Astrocyte (in vitro differentiated cells and primary cell): ENCODE data around the gene ANKH. TPM values are rescaled to one million over a fixed set of nuclear protein-coding genes. Genes with fewer than 3 reads are reported as not detected.

ENCODE experiments used
- DNase-seq: peaks from one replicate; pipeline ENCODE4 v3.0.0-alpha.2; 2010; ENCODE audit warnings: low read depth
- FAIRE-seq: peaks from 2 replicates; lab custom pipeline; 2011; peaks lifted over from hg19 to GRCh38; lab: Jason Lieb, UNC
- H2AFZ ChIP-seq: 2 replicates; pipeline ENCODE4 v1.6.0; 2012; ENCODE audit warnings: low read depth, low read length, inconsistent platforms
- H3K27ac ChIP-seq: 2 replicates; pipeline ENCODE4 v1.5.1; 2011; ENCODE audit warnings: low read depth, low read length, inconsistent platforms
- H3K27me3 ChIP-seq: 2 replicates; pipeline ENCODE4 v1.6.0; 2011; ENCODE audit warnings: low read length, inconsistent platforms; ENCODE audit not compliant: insufficient read depth
- H3K36me3 ChIP-seq: 2 replicates; pipeline ENCODE4 v1.5.1; 2011; ENCODE audit warnings: low read length, inconsistent platforms; ENCODE audit not compliant: insufficient read depth
- H3K4me1 ChIP-seq: 2 replicates; pipeline ENCODE4 v1.5.1; 2011; ENCODE audit warnings: low read length, inconsistent platforms; ENCODE audit not compliant: insufficient read depth
- H3K4me2 ChIP-seq: 2 replicates; pipeline ENCODE4 v1.6.0; 2012; ENCODE audit warnings: low read length, inconsistent platforms
- H3K4me3 ChIP-seq: 2 replicates; pipeline ENCODE4 v1.5.1; 2011; ENCODE audit warnings: low read depth, mild to moderate bottlenecking, low read length, inconsistent platforms; ENCODE audit not compliant: insufficient read depth
- H3K79me2 ChIP-seq: 2 replicates; pipeline ENCODE4 v1.6.0; 2012; ENCODE audit warnings: mild to moderate bottlenecking, low read length, inconsistent platforms; ENCODE audit not compliant: insufficient read depth
- H3K9ac ChIP-seq: 2 replicates; pipeline ENCODE4 v1.6.0; 2012; ENCODE audit warnings: mild to moderate bottlenecking, low read length, inconsistent platforms
- H3K9me3 ChIP-seq: 2 replicates; pipeline ENCODE4 v1.5.1; 2012; ENCODE audit warnings: low read depth, mild to moderate bottlenecking, low read length, inconsistent platforms; ENCODE audit not compliant: insufficient read depth
- H4K20me1 ChIP-seq: 2 replicates; pipeline ENCODE4 v1.6.0; 2012; ENCODE audit warnings: low read length, inconsistent platforms; ENCODE audit not compliant: insufficient read depth
- H3K27ac Mint-ChIP-seq: one replicate; pipeline ENCODE4 v1.8.0; 2021; ENCODE audit warnings: mild to moderate bottlenecking, mixed read lengths; ENCODE audit not compliant: unreplicated experiment
- H3K27me3 Mint-ChIP-seq: one replicate; pipeline ENCODE4 v1.8.0; 2021; ENCODE audit warnings: low read depth, mixed read lengths; ENCODE audit not compliant: unreplicated experiment
- H3K36me3 Mint-ChIP-seq: one replicate; pipeline ENCODE4 v1.8.0; 2021; ENCODE audit warnings: low read depth, mixed read lengths; ENCODE audit not compliant: unreplicated experiment
- H3K4me1 Mint-ChIP-seq: one replicate; pipeline ENCODE4 v1.8.0; 2021; ENCODE audit warnings: low read depth, mixed read lengths; ENCODE audit not compliant: unreplicated experiment
- H3K4me3 Mint-ChIP-seq: one replicate; pipeline ENCODE4 v1.8.0; 2021; ENCODE audit warnings: mild to moderate bottlenecking, moderate library complexity, mixed read lengths; ENCODE audit not compliant: unreplicated experiment
- H3K9me3 Mint-ChIP-seq: one replicate; pipeline ENCODE4 v1.8.0; 2021; ENCODE audit warnings: mild to moderate bottlenecking, mixed read lengths; ENCODE audit not compliant: unreplicated experiment
- EZH2 ChIP-seq: IDR thresholded peaks from 2 replicates; pipeline ENCODE4 v1.6.1; 2012; ENCODE audit warnings: mild to moderate bottlenecking, low read length, inconsistent platforms; ENCODE audit not compliant: insufficient read depth
- total RNA-seq: library from RNA; stranded (reverse); gene quantifications from 2 replicates; pipeline ENCODE4 v1.2.1, GENCODE V29; 2021
- TF ChIP-seq, protein P1 (sequence below): IDR thresholded peaks from 2 replicates; pipeline ENCODE4 v1.5.1; 2011; ENCODE audit warnings: low read depth, mild to moderate bottlenecking, inconsistent platforms, low read length, moderate library complexity; ENCODE audit not compliant: insufficient read depth

ANKH gene
- total RNA-seq, 1 donor from 2014 or later: 15.8 TPM

DNA sequence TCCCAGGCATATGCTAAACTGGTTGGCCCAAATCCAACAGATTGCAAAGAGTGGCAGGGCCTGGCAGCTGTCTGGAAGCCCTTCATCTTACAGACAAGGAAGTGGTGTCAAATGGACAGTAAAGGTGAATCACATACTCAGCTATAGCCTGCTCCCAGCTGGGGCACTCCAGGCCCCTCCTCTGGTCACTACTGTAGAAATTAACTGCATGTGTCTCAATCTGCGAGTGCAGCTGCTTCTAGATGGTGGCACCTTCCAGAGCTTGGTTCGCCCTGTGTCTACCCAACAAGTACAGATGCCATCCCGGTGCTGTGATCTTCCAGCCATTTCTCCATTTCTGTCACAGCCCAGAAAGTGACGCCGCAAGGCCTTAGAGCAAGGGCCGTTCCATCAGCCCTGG is 156.9 kb downstream of the ANKH start:
- peaks cover 19% of the 10 kb centered on the region for H3K36me3 ChIP-seq

DNA sequence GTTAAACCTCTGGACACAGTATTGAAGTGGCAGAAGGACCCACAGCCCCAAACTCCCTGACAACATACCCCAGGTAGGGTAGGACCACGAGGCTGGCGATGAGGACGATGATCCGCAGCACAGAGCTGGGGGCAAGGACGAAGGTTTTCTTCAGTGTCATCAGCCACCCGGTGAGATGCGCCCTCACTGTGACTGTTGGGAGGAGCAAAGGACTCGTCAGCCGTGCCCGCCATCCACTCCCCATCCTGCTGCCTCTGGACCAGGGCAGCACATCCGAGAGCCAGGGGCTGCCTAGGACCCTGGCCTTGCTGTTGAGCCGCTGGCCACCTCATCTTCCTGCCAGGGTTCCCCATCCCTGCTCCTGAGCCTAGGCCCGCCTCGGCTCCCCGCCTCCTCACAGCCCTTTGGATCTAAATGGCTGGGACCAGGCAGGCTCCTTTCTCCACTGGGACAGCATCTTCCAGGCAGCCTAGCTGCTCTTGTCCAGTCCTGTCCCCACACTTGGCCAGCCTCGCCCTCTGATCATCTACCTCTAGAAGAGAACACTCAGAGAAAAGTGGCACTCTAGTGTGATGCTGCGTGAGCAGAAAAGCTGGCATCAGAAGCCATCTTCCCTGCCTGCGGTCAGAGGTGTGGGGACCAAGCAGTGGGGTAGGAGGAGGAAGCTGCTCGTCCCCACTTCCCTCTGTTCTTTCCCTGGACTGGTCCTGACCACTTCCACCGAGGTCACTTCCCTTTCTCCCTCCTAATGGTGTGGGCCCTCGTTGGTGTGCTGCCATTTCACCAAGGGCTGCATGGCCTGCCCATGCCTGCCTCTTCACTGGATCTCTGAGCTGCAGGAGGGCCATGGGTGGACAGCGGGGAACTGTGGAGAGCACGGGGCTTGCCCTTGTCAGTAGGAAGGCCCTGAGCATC is 157.8 kb downstream of the ANKH start:
- Mint-ChIP-seq H3K4me3 (no peak overlapping the region), H3K27ac (no peak overlapping the region), H3K4me1 (peaks cover 11% of the 10 kb centered on the region), H3K27me3 (no peaks in the 10 kb centered on the region), H3K9me3 (no peaks in the 10 kb centered on the region), H3K36me3 (peaks cover 53% of the 10 kb centered on the region)
- Histone ChIP-seq H3K27ac (no peak overlapping the region), H2AFZ (no peak overlapping the region), H3K4me1 (no peaks in the 10 kb centered on the region), H3K36me3 (peaks cover 19% of the 10 kb centered on the region), H3K79me2 (no peaks in the 10 kb centered on the region), H3K27me3 (no peaks in the 10 kb centered on the region), H3K9ac (no peak overlapping the region), H3K4me3 (no peak overlapping the region), H3K9me3 (no peaks in the 10 kb centered on the region), H3K4me2 (no peak overlapping the region), H4K20me1 (no peaks in the 10 kb centered on the region)
- no peak for FAIRE-seq
- no peak for DNase-seq
- TF ChIP-seq EZH2: no peak
- TF ChIP-seq, protein P1, sequence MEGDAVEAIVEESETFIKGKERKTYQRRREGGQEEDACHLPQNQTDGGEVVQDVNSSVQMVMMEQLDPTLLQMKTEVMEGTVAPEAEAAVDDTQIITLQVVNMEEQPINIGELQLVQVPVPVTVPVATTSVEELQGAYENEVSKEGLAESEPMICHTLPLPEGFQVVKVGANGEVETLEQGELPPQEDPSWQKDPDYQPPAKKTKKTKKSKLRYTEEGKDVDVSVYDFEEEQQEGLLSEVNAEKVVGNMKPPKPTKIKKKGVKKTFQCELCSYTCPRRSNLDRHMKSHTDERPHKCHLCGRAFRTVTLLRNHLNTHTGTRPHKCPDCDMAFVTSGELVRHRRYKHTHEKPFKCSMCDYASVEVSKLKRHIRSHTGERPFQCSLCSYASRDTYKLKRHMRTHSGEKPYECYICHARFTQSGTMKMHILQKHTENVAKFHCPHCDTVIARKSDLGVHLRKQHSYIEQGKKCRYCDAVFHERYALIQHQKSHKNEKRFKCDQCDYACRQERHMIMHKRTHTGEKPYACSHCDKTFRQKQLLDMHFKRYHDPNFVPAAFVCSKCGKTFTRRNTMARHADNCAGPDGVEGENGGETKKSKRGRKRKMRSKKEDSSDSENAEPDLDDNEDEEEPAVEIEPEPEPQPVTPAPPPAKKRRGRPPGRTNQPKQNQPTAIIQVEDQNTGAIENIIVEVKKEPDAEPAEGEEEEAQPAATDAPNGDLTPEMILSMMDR: no peak

More for the DNA sequence above, 156.9 kb downstream of the ANKH start:
- H4K20me1 ChIP-seq: no peaks in the 10 kb centered on the region
- H3K36me3 Mint-ChIP-seq: peaks cover 49% of the 10 kb centered on the region
- no peak overlapping the region for H3K27ac Mint-ChIP-seq
- no peaks in the 10 kb centered on the region for H3K79me2 ChIP-seq
- TF ChIP-seq EZH2: no peak
- TF ChIP-seq, protein P1: no peak
- no peak overlapping the region for H3K9ac ChIP-seq
- no peak overlapping the region for H3K27ac ChIP-seq
- no peak overlapping the region for H3K4me2 ChIP-seq
- H3K4me3 Mint-ChIP-seq: no peak overlapping the region
- peaks cover 11% of the 10 kb centered on the region for H3K4me1 Mint-ChIP-seq
- DNase-seq: no peak
- H3K9me3 ChIP-seq: no peaks in the 10 kb centered on the region
- no peaks in the 10 kb centered on the region for H3K4me1 ChIP-seq
- H2AFZ ChIP-seq: no peak overlapping the region
- H3K4me3 ChIP-seq: no peak overlapping the region
- no peaks in the 10 kb centered on the region for H3K27me3 ChIP-seq
- no peak for FAIRE-seq
- no peaks in the 10 kb centered on the region for H3K9me3 Mint-ChIP-seq
- H3K27me3 Mint-ChIP-seq: no peaks in the 10 kb centered on the region

DNA sequence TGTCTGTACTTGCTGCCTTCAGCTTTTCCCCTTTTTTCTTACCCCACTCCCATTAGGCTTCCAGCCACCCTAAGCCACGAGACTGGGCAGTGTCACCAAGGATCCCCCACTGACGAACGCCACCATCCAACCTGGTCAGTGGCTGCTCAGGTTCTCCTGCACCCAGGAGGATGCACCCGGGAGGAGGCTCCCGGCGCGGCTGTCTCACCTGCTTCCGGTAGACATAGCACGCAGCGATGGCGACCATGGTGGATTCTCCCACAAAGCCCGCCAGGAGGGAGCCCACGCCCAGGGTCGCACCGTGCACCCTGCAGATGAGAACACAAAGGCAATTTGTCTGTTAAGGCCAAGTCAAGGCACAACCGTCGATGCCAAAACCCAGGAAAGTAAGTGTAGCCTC is 158.9 kb downstream of the ANKH start:
- Mint-ChIP-seq H3K4me1 (peaks cover 11% of the 10 kb centered on the region), H3K27ac (no peak overlapping the region), H3K36me3 (peaks cover 52% of the 10 kb centered on the region), H3K4me3 (no peak overlapping the region), H3K27me3 (no peaks in the 10 kb centered on the region), H3K9me3 (no peaks in the 10 kb centered on the region)
- Histone ChIP-seq H4K20me1 (no peaks in the 10 kb centered on the region), H3K27me3 (no peaks in the 10 kb centered on the region), H3K9me3 (no peaks in the 10 kb centered on the region), H3K27ac (no peak overlapping the region), H3K4me1 (no peaks in the 10 kb centered on the region), H3K9ac (no peak overlapping the region), H3K4me3 (no peak overlapping the region), H3K79me2 (no peaks in the 10 kb centered on the region), H2AFZ (no peak overlapping the region), H3K4me2 (no peak overlapping the region), H3K36me3 (peaks cover 28% of the 10 kb centered on the region)
- no peak for TF ChIP-seq EZH2
- TF ChIP-seq, protein P1: no peak
- no peak for DNase-seq
- no peak for FAIRE-seq
